ENCODE measurements around the gene PROSER2. TPM values are rescaled to one million over a fixed set of nuclear protein-coding genes. Genes with fewer than 3 reads are reported as not detected.

Gene PROSER2
- total RNA-seq, 4 donors from 2014 or later: 2.1 to 25.6 (median 6.5) TPM

GRCh38 chr10:11871466-11871865, 48.3 kb downstream of the PROSER2 start:
- DNase-seq: no peak
- Histone ChIP-seq H3K4me1 (peaks cover 0 to 6% of the 10 kb centered on the region in 2 donors), H3K9me3 (no peaks in the 10 kb centered on the region), H3K27ac (no peak overlapping the region), H3K36me3 (no peaks in the 10 kb centered on the region), H3K27me3 (no peaks in the 10 kb centered on the region), H3K4me3 (no peak overlapping the region)
- TF ChIP-seq, protein P1, sequence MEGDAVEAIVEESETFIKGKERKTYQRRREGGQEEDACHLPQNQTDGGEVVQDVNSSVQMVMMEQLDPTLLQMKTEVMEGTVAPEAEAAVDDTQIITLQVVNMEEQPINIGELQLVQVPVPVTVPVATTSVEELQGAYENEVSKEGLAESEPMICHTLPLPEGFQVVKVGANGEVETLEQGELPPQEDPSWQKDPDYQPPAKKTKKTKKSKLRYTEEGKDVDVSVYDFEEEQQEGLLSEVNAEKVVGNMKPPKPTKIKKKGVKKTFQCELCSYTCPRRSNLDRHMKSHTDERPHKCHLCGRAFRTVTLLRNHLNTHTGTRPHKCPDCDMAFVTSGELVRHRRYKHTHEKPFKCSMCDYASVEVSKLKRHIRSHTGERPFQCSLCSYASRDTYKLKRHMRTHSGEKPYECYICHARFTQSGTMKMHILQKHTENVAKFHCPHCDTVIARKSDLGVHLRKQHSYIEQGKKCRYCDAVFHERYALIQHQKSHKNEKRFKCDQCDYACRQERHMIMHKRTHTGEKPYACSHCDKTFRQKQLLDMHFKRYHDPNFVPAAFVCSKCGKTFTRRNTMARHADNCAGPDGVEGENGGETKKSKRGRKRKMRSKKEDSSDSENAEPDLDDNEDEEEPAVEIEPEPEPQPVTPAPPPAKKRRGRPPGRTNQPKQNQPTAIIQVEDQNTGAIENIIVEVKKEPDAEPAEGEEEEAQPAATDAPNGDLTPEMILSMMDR (IDR thresholded peaks at IDR 0.05): no peak
- no peak for TF ChIP-seq POLR2A (IDR thresholded peaks at IDR 0.05)
- intact Hi-C loops (cut with DNase I; ENCODE audit: low total_unique reads): no loop called here

- DNase-seq: peak; percentile 42 to 67
- Histone ChIP-seq H3K4me3 (no peak overlapping the region), H3K27ac (no peak overlapping the region), H3K4me1 (peaks cover 0 to 6% of the 10 kb centered on the region in 2 donors), H3K9me3 (no peaks in the 10 kb centered on the region), H3K36me3 (no peaks in the 10 kb centered on the region), H3K27me3 (no peaks in the 10 kb centered on the region)
- TF ChIP-seq, protein P1 (IDR thresholded peaks at IDR 0.05): no peak
- no peak for TF ChIP-seq POLR2A (IDR thresholded peaks at IDR 0.05)
- intact Hi-C loops (cut with DNase I; ENCODE audit: low total_unique reads): no loop called here
Observed at GRCh38 chr10:11874568-11875493, 51.7 kb downstream of the PROSER2 start.

- Histone ChIP-seq H3K4me1 (peaks cover 0 to 6% of the 10 kb centered on the region in 2 donors), H3K27ac (peak overlapping the region in 1 of 2 donors; percentile 41), H3K36me3 (no peaks in the 10 kb centered on the region), H3K27me3 (no peaks in the 10 kb centered on the region), H3K4me3 (no peak overlapping the region), H3K9me3 (no peaks in the 10 kb centered on the region)
- TF ChIP-seq, protein P1 (IDR thresholded peaks at IDR 0.05): no peak
- peak; percentile 53 to 58 for DNase-seq
- intact Hi-C loops (cut with DNase I; ENCODE audit: low total_unique reads): no loop called here
Observed at GRCh38 chr10:11875494-11876281, 52.5 kb downstream of the PROSER2 start.

GRCh38 chr10:11876324-11876723, 53.2 kb downstream of the PROSER2 start:
- intact Hi-C loops (cut with DNase I; ENCODE audit: low total_unique reads): no loop called here
- TF ChIP-seq, protein P1 (IDR thresholded peaks at IDR 0.05): no peak
- TF ChIP-seq POLR2A (IDR thresholded peaks at IDR 0.05): no peak
- DNase-seq: no peak
- Histone ChIP-seq H3K4me3 (no peak overlapping the region), H3K36me3 (no peaks in the 10 kb centered on the region), H3K9me3 (no peaks in the 10 kb centered on the region), H3K4me1 (peaks cover 0 to 6% of the 10 kb centered on the region in 2 donors), H3K27ac (peak overlapping the region in 1 of 2 donors; percentile 41), H3K27me3 (no peaks in the 10 kb centered on the region)

Data from uterus (tissue), 4 donors.